OCI-LY7 (cell line): ENCODE measurements around the gene DNASE1. TPM values are rescaled to one million over a fixed set of nuclear protein-coding genes. Genes with fewer than 3 reads are reported as not detected.

Experiments used
- BruUV-seq: library from RNA; stranded (reverse); fragments of 400-500 nt; replicated peaks from 2 replicates; lab custom pipeline; 2021; lab: Mats Ljungman, UMichigan
- CTCF ChIA-PET: fragments of 300-600 bp; sonication (Branson Sonifier 250); formaldehyde crosslinking; loops from one replicate; lab custom pipeline; 2022; ENCODE audit warnings: antibody characterized with exemption; ENCODE audit not compliant: unreplicated experiment; lab: Charles Lee
- POLR2A ChIA-PET: fragments of 300-600 bp; sonication (Branson Sonifier 250); formaldehyde crosslinking; loops from one replicate; lab custom pipeline; 2022; ENCODE audit warnings: antibody characterized with exemption; lab: Charles Lee
- DNase-seq: peaks from one replicate; pipeline ENCODE4 v3.0.0-alpha.2; 2015; ENCODE audit warnings: low spot score
- H2AFZ ChIP-seq: fragments of 200-600 bp; sonication (generic), shearing (Covaris generic); 2 replicates; pipeline ENCODE4 v1.6.1; 2014; ENCODE audit warnings: mild to moderate bottlenecking, antibody characterized with exemption, low read length, moderate library complexity
- H3K27ac ChIP-seq: fragments of 200-600 bp; sonication (generic); 2 replicates; pipeline ENCODE4 v1.5.1; 2014; ENCODE audit warnings: mixed run types, low read depth, mild to moderate bottlenecking, moderate library complexity, low read length, inconsistent platforms; ENCODE audit not compliant: poor library complexity, severe bottlenecking
- H3K36me3 ChIP-seq: fragments of 200-600 bp; sonication (generic); 2 replicates; pipeline ENCODE4 v1.6.1; 2014; ENCODE audit warnings: mild to moderate bottlenecking, antibody characterized with exemption, low read length, moderate library complexity, mixed read lengths; ENCODE audit not compliant: insufficient read depth
- H3K4me1 ChIP-seq: fragments of 200-600 bp; sonication (generic); 2 replicates; pipeline ENCODE4 v1.5.1; 2014; ENCODE audit warnings: mild to moderate bottlenecking, low read length; ENCODE audit not compliant: insufficient read depth, poor library complexity, severe bottlenecking
- H3K4me2 ChIP-seq: fragments of 200-600 bp; sonication (generic); 2 replicates; pipeline ENCODE4 v1.6.1; 2014; ENCODE audit warnings: mild to moderate bottlenecking, low read length
- H3K4me3 ChIP-seq: fragments of 200-600 bp; sonication (generic); 2 replicates; pipeline ENCODE4 v1.5.1; 2014; ENCODE audit warnings: mild to moderate bottlenecking, low read depth, low read length; ENCODE audit not compliant: poor library complexity, severe bottlenecking
- H3K79me2 ChIP-seq: fragments of 200-600 bp; sonication (generic); 2 replicates; pipeline ENCODE4 v1.6.1; 2016; ENCODE audit warnings: low read depth, mild to moderate bottlenecking, low read length, moderate library complexity, mixed read lengths; ENCODE audit not compliant: insufficient read depth
- H3K9me2 ChIP-seq: fragments of 200-600 bp; sonication (generic); 2 replicates; pipeline ENCODE4 v1.6.1; 2016; ENCODE audit warnings: mild to moderate bottlenecking, low read length, mixed read lengths; ENCODE audit not compliant: insufficient read depth
- H3K9me3 ChIP-seq: fragments of 200-600 bp; sonication (generic); 2 replicates; pipeline ENCODE4 v1.6.1; 2014; ENCODE audit warnings: mild to moderate bottlenecking, mixed run types, low read length, mixed read lengths
- H4K20me1 ChIP-seq: fragments of 200-600 bp; sonication (generic); 2 replicates; pipeline ENCODE4 v1.6.1; 2014; ENCODE audit warnings: mild to moderate bottlenecking, antibody characterized with exemption, low read length, moderate library complexity, mixed read lengths; ENCODE audit not compliant: insufficient read depth
- CTCF ChIP-seq: fragments of 200-600 bp; sonication (generic); conservative IDR thresholded peaks from 2 replicates; pipeline ENCODE4 v1.5.1; 2014; ENCODE audit warnings: mild to moderate bottlenecking, antibody characterized with exemption, low read length, moderate library complexity, mixed read lengths
- EZH2phosphoT487 ChIP-seq: fragments of 200-600 bp; sonication (generic); IDR thresholded peaks from 2 replicates; pipeline ENCODE4 v1.6.1; 2018; ENCODE audit warnings: low read depth, borderline replicate concordance, mild to moderate bottlenecking, mixed run types, antibody characterized with exemption, low read length, moderate library complexity, mixed read lengths
- intact Hi-C: fragments of 100-400 bp; cut with micrococcal nuclease; formaldehyde crosslinking; loops from one replicate; pipeline ENCODE4 v1.10.0; 2022; ENCODE audit not compliant: unreplicated experiment
- total RNA-seq, 2 experiments: library from RNA; depleted of rRNA in 1 of 2; stranded (reverse); fragments of >200 nt in 1 of 2; shearing (Covaris generic) in 1 of 2; gene quantifications; 2 replicates each; pipeline ENCODE4 v1.2.3, GENCODE V29; 2014 to 2022

The DNASE1 gene
- total RNA-seq, 2 experiments from 2014 or later = 45.5 to 84.8 TPM

DNA sequence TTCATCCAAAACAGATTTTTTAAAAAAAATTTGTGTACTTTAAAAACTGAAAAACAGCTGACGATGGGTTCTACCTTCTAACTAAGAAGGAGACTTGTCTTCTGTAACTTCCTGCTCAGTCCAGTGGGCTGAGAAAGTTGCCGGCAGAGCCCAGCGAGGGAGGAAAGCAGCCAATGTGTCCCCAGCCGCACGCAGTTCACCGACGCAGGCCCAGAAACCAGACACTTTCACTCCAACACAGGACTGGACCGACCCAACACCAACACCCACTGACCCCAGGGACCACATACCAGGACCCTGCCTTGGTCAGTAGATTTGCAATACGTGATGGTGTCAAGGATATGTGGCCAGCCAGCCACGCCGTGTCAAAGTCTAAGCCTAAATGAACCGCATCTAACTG is 37.3 kb downstream of the DNASE1 start:
- DNase-seq = no peak
- Histone ChIP-seq H3K4me3 (no peak overlapping the region), H2AFZ (no peak overlapping the region), H4K20me1 (no peaks in the 10 kb centered on the region), H3K9me3 (no peaks in the 10 kb centered on the region), H3K36me3 (peaks cover 70% of the 10 kb centered on the region), H3K4me1 (no peaks in the 10 kb centered on the region), H3K4me2 (no peak overlapping the region), H3K9me2 (no peaks in the 10 kb centered on the region), H3K27ac (no peak overlapping the region), H3K79me2 (peaks cover 8% of the 10 kb centered on the region)
- CTCF ChIA-PET = no interaction called here
- POLR2A ChIA-PET = interaction anchor here (0.6 to 0.7 kb wide), 2 partner anchors 11 to 28 kb away, joined by 3 to 4 read pairs; no protein-coding TSS in a partner anchor
- no peak for TF ChIP-seq EZH2phosphoT487
- BruUV-seq = no TSS peak
- intact Hi-C loops = no loop called here

DNA sequence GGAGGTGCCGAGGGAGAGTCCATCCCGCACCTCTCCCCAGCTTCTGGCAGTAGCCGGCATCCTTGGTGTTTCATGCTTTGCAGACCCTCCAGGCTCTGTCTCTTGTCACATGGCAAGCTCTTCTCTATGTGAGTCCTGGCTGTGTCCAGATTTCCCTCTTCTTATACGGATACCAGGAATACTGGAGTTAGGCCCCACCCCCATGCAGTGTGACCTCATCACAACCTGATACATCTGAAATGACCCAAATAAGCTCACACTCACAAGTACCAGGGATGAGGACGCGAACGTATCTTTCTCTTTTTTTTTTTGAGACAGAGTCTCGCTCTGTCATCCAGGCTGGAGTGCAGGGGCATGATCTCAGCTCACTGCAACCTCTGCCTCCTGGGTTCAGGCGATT is 39.6 kb downstream of the DNASE1 start:
- intact Hi-C loops = no loop called here
- H3K79me2 ChIP-seq = peaks cover 27% of the 10 kb centered on the region
- POLR2A ChIA-PET = no interaction called here

DNA sequence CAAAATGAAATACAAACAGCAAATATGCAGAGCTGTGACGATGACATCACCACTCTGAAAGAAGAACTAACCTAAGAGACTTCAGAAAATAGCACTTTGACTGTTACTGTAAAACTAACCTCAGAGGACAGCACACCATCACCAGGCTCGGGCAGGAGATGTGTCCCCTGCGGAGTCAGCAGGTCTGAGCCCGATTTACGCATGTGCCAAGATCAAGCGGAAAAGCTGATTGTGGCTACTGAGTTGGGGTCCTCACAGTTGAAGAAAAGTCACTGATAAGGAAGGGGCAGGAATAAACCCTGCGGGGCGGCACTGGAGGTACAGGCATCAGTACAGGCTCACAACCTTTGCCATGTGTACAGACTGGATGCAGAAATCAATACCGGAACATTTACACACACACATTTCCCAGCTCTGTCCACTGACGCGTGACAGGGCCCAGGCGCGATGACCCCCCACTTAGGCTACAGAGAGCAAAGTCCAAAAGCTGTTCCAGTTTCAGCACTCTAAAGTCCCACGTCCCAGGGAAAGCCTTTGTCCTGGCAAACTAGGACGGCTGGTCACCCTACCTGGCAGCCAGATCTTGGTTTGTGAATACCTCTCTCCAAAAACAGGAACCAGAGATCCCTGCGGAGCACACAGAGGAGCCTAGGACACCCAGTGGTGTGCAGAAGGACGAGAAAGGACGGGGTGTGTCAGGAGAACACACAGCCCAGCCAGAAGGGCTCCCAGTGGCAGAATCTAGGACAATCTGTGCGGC is 41.3 kb downstream of the DNASE1 start:
- TF ChIP-seq CTCF (no peak), EZH2phosphoT487 (no peak)
- Histone ChIP-seq H3K4me1 (no peaks in the 10 kb centered on the region), H4K20me1 (no peaks in the 10 kb centered on the region), H3K27ac (no peak overlapping the region), H3K36me3 (peaks cover 69% of the 10 kb centered on the region), H3K9me2 (no peaks in the 10 kb centered on the region), H3K79me2 (peaks cover 41% of the 10 kb centered on the region), H2AFZ (no peak overlapping the region), H3K9me3 (0 out of 2 replicates have a peak, but pooled peaks cover 4% of the 10 kb centered on the region), H3K4me2 (no peak overlapping the region), H3K4me3 (no peak overlapping the region)
- BruUV-seq = no TSS peak
- no peak for DNase-seq
- POLR2A ChIA-PET = interaction anchor here (0.6 to 0.7 kb wide), 2 partner anchors 9 to 347 kb away, joined by 3 to 6 read pairs; no protein-coding TSS in a partner anchor
- intact Hi-C loops = no loop called here
- CTCF ChIA-PET = no interaction called here

More for the DNA sequence above, 39.6 kb downstream of the DNASE1 start:
- peaks cover 67% of the 10 kb centered on the region for H3K36me3 ChIP-seq
- H4K20me1 ChIP-seq = no peaks in the 10 kb centered on the region
- H3K4me3 ChIP-seq = no peak overlapping the region
- H3K9me3 ChIP-seq = 0 out of 2 replicates have a peak, but pooled peaks cover 4% of the 10 kb centered on the region
- H3K4me1 ChIP-seq = no peaks in the 10 kb centered on the region
- DNase-seq = no peak
- no peaks in the 10 kb centered on the region for H3K9me2 ChIP-seq
- TF ChIP-seq EZH2phosphoT487 (no peak), CTCF (no peak)
- no peak overlapping the region for H3K4me2 ChIP-seq
- CTCF ChIA-PET = no interaction called here
- no peak overlapping the region for H2AFZ ChIP-seq
- H3K27ac ChIP-seq = no peak overlapping the region
- BruUV-seq = no TSS peak
